G401 (cell line): ENCODE results near the gene ARHGAP19. TPM values are rescaled to one million over a fixed set of nuclear protein-coding genes. Genes with fewer than 3 reads are reported as not detected.

Experiments
- DNase-seq: peaks from one replicate; pipeline ENCODE4 v3.0.0-alpha.2; 2015; ENCODE audit warnings: low spot score
- in situ Hi-C: cut with HindIII; loops from 2 replicates; pipeline ENCODE4 v1.10.0; 2016; ENCODE audit warnings: low sequenced_read_pairs, mixed read lengths
- total RNA-seq: library from RNA; depleted of rRNA; stranded (reverse); fragments of >200 nt; shearing (Covaris generic); gene quantifications from 2 replicates; pipeline ENCODE4 v1.2.3, GENCODE V29; 2014

The ARHGAP19 gene
- total RNA-seq, 1 experiment from 2014 or later: 11.3 TPM

GRCh38 chr10:97207131-97207530 is 85.3 kb downstream of the ARHGAP19 start:
- in situ Hi-C loops: no loop called here
- DNase-seq: no peak

- in situ Hi-C loops: no loop called here
- DNase-seq: no peak
Measured at GRCh38 chr10:97204826-97205679, 87.4 kb downstream of the ARHGAP19 start.

- in situ Hi-C loops: no loop called here
- DNase-seq: no peak
Measured at GRCh38 chr10:97203220-97203619, 89.2 kb downstream of the ARHGAP19 start.

GRCh38 chr10:97200616-97201015 is 91.8 kb downstream of the ARHGAP19 start:
- in situ Hi-C loops: no loop called here
- no peak for DNase-seq

GRCh38 chr10:97199152-97199551 is 93.3 kb downstream of the ARHGAP19 start:
- in situ Hi-C loops: no loop called here

GRCh38 chr10:97197030-97197500 is 95.4 kb downstream of the ARHGAP19 start:
- no peak for DNase-seq
- in situ Hi-C loops: no loop called here

More at GRCh38 chr10:97199152-97199551, 93.3 kb downstream of the ARHGAP19 start:
- DNase-seq: no peak

- in situ Hi-C loops: no loop called here
- DNase-seq: peak; percentile 65
Measured at GRCh38 chr10:97196223-97197029, 96.0 kb downstream of the ARHGAP19 start.

GRCh38 chr10:97195706-97196222 is 96.7 kb downstream of the ARHGAP19 start:
- in situ Hi-C loops: no loop called here
- peak; percentile 18 for DNase-seq

- in situ Hi-C loops: no loop called here
- no peak for DNase-seq
Measured at GRCh38 chr10:97192952-97193435, 99.4 kb downstream of the ARHGAP19 start.

GRCh38 chr10:97190450-97190849 is 102.0 kb downstream of the ARHGAP19 start:
- in situ Hi-C loops: no loop called here
- DNase-seq: no peak

GRCh38 chr10:97188261-97188711 is 104.2 kb downstream of the ARHGAP19 start:
- peak; percentile 58 for DNase-seq
- in situ Hi-C loops: no loop called here

GRCh38 chr10:97186911-97187310 is 105.5 kb downstream of the ARHGAP19 start:
- no peak for DNase-seq
- in situ Hi-C loops: no loop called here

- DNase-seq: peak; percentile 25
- in situ Hi-C loops: no loop called here
Measured at GRCh38 chr10:97185326-97186058, 106.9 kb downstream of the ARHGAP19 start, which contains the start of gene SLIT1. SLIT1 (minus strand) TSS chr10:97185959; CDS start chr10:97185674, 285 bp downstream.

GRCh38 chr10:97184971-97185325 is 107.5 kb downstream of the ARHGAP19 start:
- in situ Hi-C loops: loop anchor here (5.0 kb wide), 1 partner anchor 38 kb away; no protein-coding TSS in a partner anchor
- no peak for DNase-seq

- no peak for DNase-seq
- in situ Hi-C loops: loop anchor here (5.0 kb wide), 1 partner anchor 36 kb away; no protein-coding TSS in a partner anchor
Measured at GRCh38 chr10:97183314-97183713, 109.1 kb downstream of the ARHGAP19 start.

GRCh38 chr10:97182288-97182990 is 110.0 kb downstream of the ARHGAP19 start:
- in situ Hi-C loops: loop anchor here (5.0 kb wide), 1 partner anchor 35 kb away; no protein-coding TSS in a partner anchor
- DNase-seq: peak; percentile 72

GRCh38 chr10:97180986-97181385 is 111.5 kb downstream of the ARHGAP19 start:
- in situ Hi-C loops: loop anchor here (5.0 kb wide), 1 partner anchor 34 kb away; no protein-coding TSS in a partner anchor

GRCh38 chr10:97180363-97180755 is 112.1 kb downstream of the ARHGAP19 start:
- in situ Hi-C loops: loop anchor here (5.0 kb wide), 1 partner anchor 33 kb away; no protein-coding TSS in a partner anchor
- no peak for DNase-seq

More at GRCh38 chr10:97180986-97181385, 111.5 kb downstream of the ARHGAP19 start:
- no peak for DNase-seq
